ENCODE data around the gene DISC1.

DISC1 gene

DNA sequence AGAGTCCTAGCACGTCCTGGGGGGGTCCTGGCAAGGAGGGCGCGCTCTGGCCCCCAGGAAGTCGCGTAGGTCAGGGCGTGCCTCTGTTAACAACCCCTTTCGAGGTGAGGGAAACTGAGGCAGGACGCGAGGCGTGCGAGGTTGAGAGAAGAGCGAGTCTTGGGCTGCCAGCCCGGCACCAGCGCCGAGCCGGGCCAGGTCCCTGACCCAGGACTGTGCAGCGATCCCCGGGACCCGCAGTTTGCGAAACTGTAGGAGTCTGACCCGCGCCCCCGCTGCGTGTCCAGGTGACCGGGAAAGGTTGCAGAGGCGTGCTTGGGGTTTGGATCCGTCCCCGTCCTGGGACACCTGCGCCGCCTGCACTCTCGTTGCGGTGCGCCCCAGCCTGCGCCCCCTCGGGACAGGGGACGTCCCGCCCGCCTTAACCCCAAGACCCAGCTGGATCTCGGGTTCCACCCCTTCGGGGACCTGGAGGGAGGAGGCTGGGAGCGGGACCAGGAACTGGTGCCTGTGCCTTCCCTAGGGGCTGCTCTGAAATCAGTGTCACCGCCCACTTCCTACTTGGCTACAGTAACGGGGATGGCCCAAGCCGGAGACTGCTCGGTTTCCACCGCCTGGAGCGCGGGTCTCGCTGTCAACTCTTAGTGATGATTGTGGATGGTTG lies 493 bp downstream of the DISC1 start:
- DNase-seq (ENCODE audit: low read depth), result no peak
- H3K4me3 ChIP-seq (ENCODE audit: low read depth, low read length), result peak overlapping the region; percentile 48
- TF ChIP-seq, protein P1, sequence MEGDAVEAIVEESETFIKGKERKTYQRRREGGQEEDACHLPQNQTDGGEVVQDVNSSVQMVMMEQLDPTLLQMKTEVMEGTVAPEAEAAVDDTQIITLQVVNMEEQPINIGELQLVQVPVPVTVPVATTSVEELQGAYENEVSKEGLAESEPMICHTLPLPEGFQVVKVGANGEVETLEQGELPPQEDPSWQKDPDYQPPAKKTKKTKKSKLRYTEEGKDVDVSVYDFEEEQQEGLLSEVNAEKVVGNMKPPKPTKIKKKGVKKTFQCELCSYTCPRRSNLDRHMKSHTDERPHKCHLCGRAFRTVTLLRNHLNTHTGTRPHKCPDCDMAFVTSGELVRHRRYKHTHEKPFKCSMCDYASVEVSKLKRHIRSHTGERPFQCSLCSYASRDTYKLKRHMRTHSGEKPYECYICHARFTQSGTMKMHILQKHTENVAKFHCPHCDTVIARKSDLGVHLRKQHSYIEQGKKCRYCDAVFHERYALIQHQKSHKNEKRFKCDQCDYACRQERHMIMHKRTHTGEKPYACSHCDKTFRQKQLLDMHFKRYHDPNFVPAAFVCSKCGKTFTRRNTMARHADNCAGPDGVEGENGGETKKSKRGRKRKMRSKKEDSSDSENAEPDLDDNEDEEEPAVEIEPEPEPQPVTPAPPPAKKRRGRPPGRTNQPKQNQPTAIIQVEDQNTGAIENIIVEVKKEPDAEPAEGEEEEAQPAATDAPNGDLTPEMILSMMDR (IDR thresholded peaks at IDR 0.05; ENCODE audit: control insufficient read depth, extremely low read depth, insufficient read depth), result no peak

DNA sequence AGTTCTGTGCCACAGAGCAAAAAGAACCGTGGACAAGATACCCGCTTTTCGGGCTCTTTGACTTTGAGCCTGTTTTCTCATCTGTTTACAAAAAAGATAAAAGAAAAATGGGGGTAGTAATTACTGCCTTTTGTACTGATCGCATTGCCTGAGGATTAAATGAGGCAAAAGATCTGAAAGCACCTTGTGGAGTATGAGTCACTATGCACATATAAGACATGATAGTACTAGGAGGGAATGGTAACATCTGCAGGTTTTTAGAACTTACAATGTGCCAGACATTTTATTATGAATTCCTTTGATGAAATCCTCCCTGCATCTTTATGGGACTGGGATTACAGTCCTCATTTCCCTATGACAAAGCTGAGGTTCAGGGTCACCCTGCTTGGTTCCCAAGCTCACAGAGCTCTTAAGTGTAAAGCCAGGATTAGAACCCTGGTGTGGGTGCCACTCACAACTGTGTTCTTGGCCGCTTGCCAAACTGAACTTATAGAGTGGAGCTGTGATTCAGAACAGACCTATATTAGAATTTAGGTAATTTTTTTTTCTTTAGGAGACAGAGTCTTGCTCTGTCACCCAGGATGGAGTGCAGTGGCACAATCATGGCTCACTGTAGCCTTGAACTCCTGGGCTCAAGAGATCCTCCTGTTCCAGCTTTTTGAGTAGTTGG lies 1.8 kb downstream of the DISC1 start:
- no peak overlapping the region for H3K4me3 ChIP-seq (ENCODE audit: low read depth, low read length)
- TF ChIP-seq, protein P1 (IDR thresholded peaks at IDR 0.05; ENCODE audit: control insufficient read depth, extremely low read depth, insufficient read depth), result no peak
- DNase-seq (ENCODE audit: low read depth), result no peak

DNA sequence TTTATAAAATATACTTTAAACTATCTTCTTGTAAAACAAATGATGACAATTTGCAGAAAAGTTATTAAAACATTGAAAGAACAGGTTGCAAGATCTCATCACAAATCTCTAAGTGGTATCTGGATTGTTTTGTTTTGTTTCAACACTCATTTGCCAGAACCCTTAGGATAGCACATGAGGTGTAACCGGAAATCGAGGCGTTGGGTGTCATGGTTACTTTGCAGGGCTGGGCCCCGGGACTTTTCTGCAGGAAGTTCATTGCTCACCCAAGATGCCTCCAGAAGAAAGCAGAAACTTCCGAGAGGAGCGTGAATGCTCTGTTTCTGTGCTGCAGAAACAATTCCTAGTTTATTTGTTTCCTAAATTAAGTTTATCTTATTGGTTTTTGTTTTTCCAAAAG lies 2.5 kb downstream of the DISC1 start:
- no peak overlapping the region for H3K4me3 ChIP-seq (ENCODE audit: low read depth, low read length)
- TF ChIP-seq, protein P1 (IDR thresholded peaks at IDR 0.05; ENCODE audit: control insufficient read depth, extremely low read depth, insufficient read depth), result no peak
- no peak for DNase-seq (ENCODE audit: low read depth)

DNA sequence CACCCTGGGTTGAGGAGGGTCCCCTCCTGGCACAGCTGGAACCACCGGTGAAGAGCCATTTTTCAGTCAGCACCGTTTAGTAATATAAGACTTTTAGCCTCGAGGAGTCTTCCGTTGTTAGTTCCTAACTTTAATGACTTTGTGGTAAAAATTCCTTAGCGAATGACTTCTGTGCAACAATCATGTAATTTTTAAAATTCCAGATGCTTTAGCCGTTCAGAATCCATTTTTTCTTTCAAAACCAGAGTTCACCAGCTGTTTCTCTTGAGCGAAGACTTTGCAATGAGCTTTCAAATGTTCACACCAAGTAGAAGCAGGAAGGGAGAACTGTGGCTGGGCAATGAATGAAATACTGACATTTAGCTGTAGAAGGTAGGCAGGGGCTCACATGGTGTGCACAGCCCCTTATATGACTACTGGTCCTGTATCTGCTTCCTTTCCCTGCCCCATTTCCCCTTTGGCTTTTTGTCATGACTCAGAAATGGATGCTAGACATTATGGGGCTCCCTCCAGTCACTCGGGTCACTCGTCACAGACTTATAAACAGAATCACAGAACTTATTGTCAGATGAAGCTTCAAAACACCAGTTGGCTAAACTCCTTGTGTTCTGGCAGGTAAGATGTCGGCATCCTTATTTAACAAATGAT lies 4.1 kb downstream of the DISC1 start:
- TF ChIP-seq, protein P1 (IDR thresholded peaks at IDR 0.05; ENCODE audit: control insufficient read depth, extremely low read depth, insufficient read depth), result no peak
- H3K4me3 ChIP-seq (ENCODE audit: low read depth, low read length), result no peak overlapping the region
- DNase-seq (ENCODE audit: low read depth), result no peak

DNA sequence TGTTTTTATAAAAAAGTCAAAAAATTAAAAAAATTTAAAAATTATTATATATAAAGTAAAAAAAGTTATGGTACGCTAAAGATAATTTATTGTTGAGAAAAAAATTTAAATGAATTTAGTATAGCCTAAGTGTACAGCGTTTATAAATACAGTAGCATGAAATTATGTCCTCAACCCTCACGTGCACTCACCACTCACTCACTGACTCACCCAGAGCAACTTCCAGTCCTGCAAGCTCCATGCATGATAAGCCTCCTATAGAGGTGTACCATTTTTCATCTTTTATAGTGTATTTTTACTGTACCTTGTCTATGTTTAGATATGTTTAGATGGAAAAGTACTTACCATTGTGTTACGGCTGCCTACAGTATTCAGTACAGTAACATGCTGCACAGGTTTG lies 5.1 kb downstream of the DISC1 start:
- DNase-seq (ENCODE audit: low read depth), result no peak
- H3K4me3 ChIP-seq (ENCODE audit: low read depth, low read length), result no peak overlapping the region
- TF ChIP-seq, protein P1 (IDR thresholded peaks at IDR 0.05; ENCODE audit: control insufficient read depth, extremely low read depth, insufficient read depth), result no peak

DNA sequence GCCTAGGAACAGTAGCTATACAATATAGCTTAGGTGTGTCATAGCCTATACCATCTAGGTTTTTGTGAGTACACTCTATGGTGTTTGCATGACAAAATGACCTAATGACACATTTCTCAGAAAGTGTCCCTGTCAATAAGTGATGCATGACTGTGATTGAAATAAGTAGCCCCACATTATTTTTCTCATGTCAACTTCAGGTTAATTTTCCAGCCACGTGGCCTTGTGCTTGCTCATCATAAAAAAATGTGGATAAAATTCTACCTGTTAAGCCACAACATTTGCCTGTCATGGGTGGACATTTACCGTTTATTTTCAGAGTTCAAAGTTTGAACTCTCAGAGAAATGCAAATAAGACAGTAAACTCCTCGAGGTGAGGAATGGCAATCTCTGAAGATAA lies 5.5 kb downstream of the DISC1 start:
- H3K4me3 ChIP-seq (ENCODE audit: low read depth, low read length), result no peak overlapping the region

More for the DNA sequence above, 5.5 kb downstream of the DISC1 start:
- TF ChIP-seq, protein P1 (IDR thresholded peaks at IDR 0.05; ENCODE audit: control insufficient read depth, extremely low read depth, insufficient read depth), result no peak
- no peak for DNase-seq (ENCODE audit: low read depth)
